ENCODE data around the gene ADIPOR2.

DNA sequence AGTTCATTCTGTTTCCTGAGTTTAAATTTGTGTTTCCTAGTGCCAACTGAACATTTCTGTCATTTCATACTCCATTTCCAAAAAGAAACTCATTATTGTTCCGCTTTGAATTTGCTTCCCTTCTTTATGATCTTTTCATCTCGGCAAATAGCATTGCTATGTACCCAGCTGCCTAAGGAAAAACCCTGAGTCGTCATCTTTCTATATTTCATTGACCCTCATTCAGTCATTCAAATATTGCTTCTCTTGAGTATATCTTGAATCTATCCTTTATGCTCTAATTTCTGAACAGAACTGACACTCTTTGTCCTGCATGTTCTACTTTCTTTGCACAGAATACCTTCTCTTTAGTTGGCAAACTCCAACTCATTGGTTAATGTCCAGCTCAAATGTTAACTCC is 35.9 kb downstream of the ADIPOR2 start:
- no peak for TF ChIP-seq YY1 (IDR thresholded peaks at IDR 0.05; ENCODE audit: low read depth)
- TF ChIP-seq RAD21 (IDR thresholded peaks at IDR 0.05; ENCODE audit: low read depth): no peak
- no peak for TF ChIP-seq FOXM1 (IDR thresholded peaks at IDR 0.05; ENCODE audit: borderline replicate concordance, low read depth)
- no peak for TF ChIP-seq TAF1 (IDR thresholded peaks at IDR 0.05; ENCODE audit: low read depth)
- no peak for TF ChIP-seq NFIC (IDR thresholded peaks at IDR 0.05)
- TF ChIP-seq EP300 (IDR thresholded peaks at IDR 0.05; ENCODE audit: borderline replicate concordance): no peak
- TF ChIP-seq ZBTB7A (IDR thresholded peaks at IDR 0.05; ENCODE audit: low read depth): no peak
- TF ChIP-seq, protein P1, sequence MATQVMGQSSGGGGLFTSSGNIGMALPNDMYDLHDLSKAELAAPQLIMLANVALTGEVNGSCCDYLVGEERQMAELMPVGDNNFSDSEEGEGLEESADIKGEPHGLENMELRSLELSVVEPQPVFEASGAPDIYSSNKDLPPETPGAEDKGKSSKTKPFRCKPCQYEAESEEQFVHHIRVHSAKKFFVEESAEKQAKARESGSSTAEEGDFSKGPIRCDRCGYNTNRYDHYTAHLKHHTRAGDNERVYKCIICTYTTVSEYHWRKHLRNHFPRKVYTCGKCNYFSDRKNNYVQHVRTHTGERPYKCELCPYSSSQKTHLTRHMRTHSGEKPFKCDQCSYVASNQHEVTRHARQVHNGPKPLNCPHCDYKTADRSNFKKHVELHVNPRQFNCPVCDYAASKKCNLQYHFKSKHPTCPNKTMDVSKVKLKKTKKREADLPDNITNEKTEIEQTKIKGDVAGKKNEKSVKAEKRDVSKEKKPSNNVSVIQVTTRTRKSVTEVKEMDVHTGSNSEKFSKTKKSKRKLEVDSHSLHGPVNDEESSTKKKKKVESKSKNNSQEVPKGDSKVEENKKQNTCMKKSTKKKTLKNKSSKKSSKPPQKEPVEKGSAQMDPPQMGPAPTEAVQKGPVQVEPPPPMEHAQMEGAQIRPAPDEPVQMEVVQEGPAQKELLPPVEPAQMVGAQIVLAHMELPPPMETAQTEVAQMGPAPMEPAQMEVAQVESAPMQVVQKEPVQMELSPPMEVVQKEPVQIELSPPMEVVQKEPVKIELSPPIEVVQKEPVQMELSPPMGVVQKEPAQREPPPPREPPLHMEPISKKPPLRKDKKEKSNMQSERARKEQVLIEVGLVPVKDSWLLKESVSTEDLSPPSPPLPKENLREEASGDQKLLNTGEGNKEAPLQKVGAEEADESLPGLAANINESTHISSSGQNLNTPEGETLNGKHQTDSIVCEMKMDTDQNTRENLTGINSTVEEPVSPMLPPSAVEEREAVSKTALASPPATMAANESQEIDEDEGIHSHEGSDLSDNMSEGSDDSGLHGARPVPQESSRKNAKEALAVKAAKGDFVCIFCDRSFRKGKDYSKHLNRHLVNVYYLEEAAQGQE (IDR thresholded peaks at IDR 0.05; ENCODE audit: low read depth): no peak
- TF ChIP-seq, protein P2, sequence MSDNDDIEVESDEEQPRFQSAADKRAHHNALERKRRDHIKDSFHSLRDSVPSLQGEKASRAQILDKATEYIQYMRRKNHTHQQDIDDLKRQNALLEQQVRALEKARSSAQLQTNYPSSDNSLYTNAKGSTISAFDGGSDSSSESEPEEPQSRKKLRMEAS (IDR thresholded peaks at IDR 0.05): no peak
- no peak for TF ChIP-seq CREB1 (IDR thresholded peaks at IDR 0.05; ENCODE audit: low read depth)
